NCI-H1436 treated with DMSO at 0.1 percent for 48 hours (cell line): ENCODE results near the gene UBE3C.
"Not testable (repeated sequence)": the region's sequence is repeated elsewhere in the genome, so short reads cannot be mapped to it uniquely, and the experiment has no call there.

Experiments
- DNase-seq: peaks from one replicate; lab custom pipeline; 2025; lab: John Stamatoyannopoulos, UW

UBE3C gene

GRCh38 chr7:157235357-157236333 is 96.9 kb downstream of the UBE3C start:
- no peak for DNase-seq

GRCh38 chr7:157238087-157238486 is 99.4 kb downstream of the UBE3C start:
- no peak for DNase-seq

- no peak for DNase-seq
These were observed 101.0 kb downstream of the UBE3C start for GRCh38 chr7:157239571-157240270.

- DNase-seq: no peak
These were observed 102.9 kb downstream of the UBE3C start for GRCh38 chr7:157241631-157242030.

GRCh38 chr7:157244516-157245294 is 106.0 kb downstream of the UBE3C start:
- no peak for DNase-seq

GRCh38 chr7:157246052-157246451 is 107.3 kb downstream of the UBE3C start:
- DNase-seq: no peak

- no peak for DNase-seq
These were observed 109.9 kb downstream of the UBE3C start for GRCh38 chr7:157248659-157249058.

- DNase-seq: no peak
These were observed 112.0 kb downstream of the UBE3C start for GRCh38 chr7:157250605-157251228.

- not testable (repeated sequence) for DNase-seq
These were observed 113.1 kb downstream of the UBE3C start for GRCh38 chr7:157251817-157252216.

GRCh38 chr7:157253850-157254249 is 115.1 kb downstream of the UBE3C start:
- peak; percentile 64 for DNase-seq

- DNase-seq: not testable (repeated sequence)
These were observed 116.1 kb downstream of the UBE3C start for GRCh38 chr7:157254781-157255180.

- DNase-seq: no peak
These were observed 116.5 kb downstream of the UBE3C start for GRCh38 chr7:157255201-157255606.

- DNase-seq: no peak
These were observed 124.4 kb downstream of the UBE3C start for GRCh38 chr7:157263156-157263555.

- no peak for DNase-seq
These were observed 126.3 kb downstream of the UBE3C start for GRCh38 chr7:157265051-157265450.

GRCh38 chr7:157266272-157266671 is 127.5 kb downstream of the UBE3C start:
- no peak for DNase-seq

GRCh38 chr7:157267516-157267915 is 128.8 kb downstream of the UBE3C start:
- DNase-seq: no peak

GRCh38 chr7:157267956-157268355 is 129.2 kb downstream of the UBE3C start:
- DNase-seq: no peak

- DNase-seq: no peak
These were observed 129.8 kb downstream of the UBE3C start for GRCh38 chr7:157268540-157268939.

- no peak for DNase-seq
These were observed 130.8 kb downstream of the UBE3C start for GRCh38 chr7:157269341-157270059.

GRCh38 chr7:157270060-157270444 is 131.3 kb downstream of the UBE3C start:
- DNase-seq: no peak

- no peak for DNase-seq
These were observed 132.7 kb downstream of the UBE3C start for GRCh38 chr7:157271315-157271990.
